Endothelial cell of hepatic sinusoid (primary cell): ENCODE measurements around the gene PPP1R2.
"Not testable (repeated sequence)": the region's sequence is repeated elsewhere in the genome, so short reads cannot be mapped to it uniquely, and the experiment has no call there.

Experiments
- in situ Hi-C: cut with HindIII; loops from 2 replicates; pipeline ENCODE4 v1.10.0; 2017; ENCODE audit warnings: low sequenced_read_pairs

PPP1R2 gene

GRCh38 chr3:195542698-195543499 is at the start of gene PPP1R2:
Gene PPP1R2 (minus strand): TSS chr3:195543325. CDS start chr3:195543025, 300 bp downstream.
- in situ Hi-C loops = no loop called here

GRCh38 chr3:195591852-195592251 is 48.7 kb upstream of the PPP1R2 start:
- in situ Hi-C loops = no loop called here

GRCh38 chr3:195591220-195591619 is 48.1 kb upstream of the PPP1R2 start:
- in situ Hi-C loops = no loop called here

- in situ Hi-C loops = not testable (repeated sequence)
Observed at GRCh38 chr3:195590381-195590780, 47.3 kb upstream of the PPP1R2 start.

GRCh38 chr3:195589796-195590195 is 46.7 kb upstream of the PPP1R2 start:
- in situ Hi-C loops = not testable (repeated sequence)

- in situ Hi-C loops = no loop called here
Observed at GRCh38 chr3:195587824-195588223, 44.7 kb upstream of the PPP1R2 start.

- in situ Hi-C loops = no loop called here
Observed at GRCh38 chr3:195587406-195587805, 44.3 kb upstream of the PPP1R2 start.

- in situ Hi-C loops = no loop called here
Observed at GRCh38 chr3:195584543-195584870, 41.4 kb upstream of the PPP1R2 start.

- in situ Hi-C loops = no loop called here
Observed at GRCh38 chr3:195583831-195584542, 40.9 kb upstream of the PPP1R2 start, which contains the start of gene APOD. Gene APOD (minus strand): TSS chr3:195583940. CDS start chr3:195579461, 4,479 bp downstream.

- in situ Hi-C loops = no loop called here
Observed at GRCh38 chr3:195582947-195583346, 39.8 kb upstream of the PPP1R2 start.

- in situ Hi-C loops = no loop called here
Observed at GRCh38 chr3:195580744-195581443, 37.8 kb upstream of the PPP1R2 start.

GRCh38 chr3:195579281-195579680 is 36.2 kb upstream of the PPP1R2 start:
- in situ Hi-C loops = no loop called here

GRCh38 chr3:195578565-195578964 is 35.4 kb upstream of the PPP1R2 start:
- in situ Hi-C loops = no loop called here

- in situ Hi-C loops = no loop called here
Observed at GRCh38 chr3:195577645-195578177, 34.6 kb upstream of the PPP1R2 start.

GRCh38 chr3:195574497-195575304 is 31.6 kb upstream of the PPP1R2 start:
- in situ Hi-C loops = no loop called here

GRCh38 chr3:195573611-195574496 is 30.7 kb upstream of the PPP1R2 start:
- in situ Hi-C loops = no loop called here

- in situ Hi-C loops = no loop called here
Observed at GRCh38 chr3:195571361-195571760, 28.2 kb upstream of the PPP1R2 start.

- in situ Hi-C loops = no loop called here
Observed at GRCh38 chr3:195570912-195571311, 27.8 kb upstream of the PPP1R2 start.

- in situ Hi-C loops = no loop called here
Observed at GRCh38 chr3:195570344-195570743, 27.2 kb upstream of the PPP1R2 start.

- in situ Hi-C loops = no loop called here
Observed at GRCh38 chr3:195568630-195569029, 25.5 kb upstream of the PPP1R2 start.
